Naive B cell (primary cell): ENCODE data around the gene METTL14. TPM values are rescaled to one million over a fixed set of nuclear protein-coding genes. Genes with fewer than 3 reads are reported as not detected.

Experiments
- ATAC-seq, 2 donors: fragments of 150-1000 bp; cut with Tn5 transposase; 2 replicates each; pipeline ENCODE4 v1.10.0; 2021; ENCODE audit warnings: low read depth in 2 of 2, mild to moderate bottlenecking in 2 of 2, moderate library complexity in 2 of 2
- DNase-seq: peaks from one replicate; pipeline ENCODE4 v3.0.0; 2022
- H3K27ac Mint-ChIP-seq, 6 donors: one replicate each; pipeline ENCODE4 v1.8.0; 2020 to 2022; ENCODE audit warnings: mild to moderate bottlenecking in 6 of 6, mixed read lengths in 6 of 6, moderate library complexity in 5 of 6, inconsistent platforms in 2 of 6
- H3K27me3 Mint-ChIP-seq, 3 donors: one replicate each; pipeline ENCODE4 v1.8.0; 2021 to 2022; ENCODE audit warnings: mixed read lengths in 3 of 3, mild to moderate bottlenecking in 1 of 3
- H3K36me3 Mint-ChIP-seq, 2 donors: one replicate each; pipeline ENCODE4 v1.8.0; 2020 to 2022; ENCODE audit warnings: mixed read lengths in 2 of 2, inconsistent platforms in 1 of 2, mild to moderate bottlenecking in 1 of 2
- H3K4me1 Mint-ChIP-seq, 3 donors: one replicate each; pipeline ENCODE4 v1.8.0; 2020 to 2022; ENCODE audit warnings: mixed read lengths in 3 of 3, inconsistent platforms in 1 of 3, mild to moderate bottlenecking in 1 of 3, moderate library complexity in 1 of 3
- H3K4me3 Mint-ChIP-seq, 8 donors: one replicate each; pipeline ENCODE4 v1.8.0; 2020 to 2022; ENCODE audit warnings: mild to moderate bottlenecking in 8 of 8, mixed read lengths in 8 of 8, moderate library complexity in 8 of 8, inconsistent platforms in 2 of 8
- H3K9me3 Mint-ChIP-seq, 7 donors: one replicate each; pipeline ENCODE4 v1.8.0; 2020 to 2022; ENCODE audit warnings: mixed read lengths in 7 of 7, mild to moderate bottlenecking in 5 of 7, inconsistent platforms in 2 of 7, moderate library complexity in 1 of 7
- polyA plus RNA-seq, 6 donors: library from polyadenylated mRNA; unstranded; fragments of 300-500 nt; fragmentation: Illumina TruSeq; gene quantifications; one replicate each; pipeline ENCODE4 v1.2.3, GENCODE V29; 2021; ENCODE audit warnings: low read depth in 6 of 6

The METTL14 gene
- polyA plus RNA-seq, 6 donors from 2014 or later: 17.4 to 47.1 (median 35.5) TPM

- peak overlapping the region in 2 of 6 donors; percentile 15 to 83 for H3K27ac Mint-ChIP-seq
- H3K36me3 Mint-ChIP-seq: no peaks in the 10 kb centered on the region
- peaks cover 0 to 4% (median 0%) of the 10 kb centered on the region in 3 donors for H3K4me1 Mint-ChIP-seq
- H3K27me3 Mint-ChIP-seq: no peaks in the 10 kb centered on the region
- ATAC-seq: no peak
- no peak overlapping the region for H3K4me3 Mint-ChIP-seq
- no peaks in the 10 kb centered on the region for H3K9me3 Mint-ChIP-seq
- no peak for DNase-seq
These were observed 33.4 kb downstream of the METTL14 start for GRCh38 chr4:118718511-118719170.

- Mint-ChIP-seq H3K4me3 (no peak overlapping the region), H3K9me3 (no peaks in the 10 kb centered on the region), H3K36me3 (peaks cover 5 to 13% of the 10 kb centered on the region in 2 donors), H3K27me3 (no peaks in the 10 kb centered on the region), H3K27ac (no peak overlapping the region), H3K4me1 (no peaks in the 10 kb centered on the region)
- DNase-seq: no peak
- ATAC-seq: no peak
These were observed 36.6 kb downstream of the METTL14 start for GRCh38 chr4:118721752-118722151.

GRCh38 chr4:118723369-118723768 lies 38.2 kb downstream of the METTL14 start:
- peaks cover 5 to 13% of the 10 kb centered on the region in 2 donors for H3K36me3 Mint-ChIP-seq
- H3K27me3 Mint-ChIP-seq: no peaks in the 10 kb centered on the region
- no peak overlapping the region for H3K27ac Mint-ChIP-seq
- H3K4me1 Mint-ChIP-seq: no peaks in the 10 kb centered on the region
- no peaks in the 10 kb centered on the region for H3K9me3 Mint-ChIP-seq
- DNase-seq (no peak), ATAC-seq (no peak)
- H3K4me3 Mint-ChIP-seq: no peak overlapping the region

- Mint-ChIP-seq H3K4me1 (no peaks in the 10 kb centered on the region), H3K36me3 (peaks cover 13 to 24% of the 10 kb centered on the region in 2 donors), H3K27ac (no peak overlapping the region), H3K27me3 (no peaks in the 10 kb centered on the region), H3K4me3 (no peak overlapping the region), H3K9me3 (no peaks in the 10 kb centered on the region)
- ATAC-seq: no peak
- DNase-seq: no peak
These were observed 42.2 kb downstream of the METTL14 start for GRCh38 chr4:118727360-118727759.

- Mint-ChIP-seq H3K9me3 (no peaks in the 10 kb centered on the region), H3K4me1 (no peaks in the 10 kb centered on the region), H3K27me3 (no peaks in the 10 kb centered on the region), H3K27ac (no peak overlapping the region), H3K36me3 (peaks cover 13 to 24% of the 10 kb centered on the region in 2 donors), H3K4me3 (no peak overlapping the region)
- no peak for ATAC-seq
- DNase-seq: no peak
These were observed 44.4 kb downstream of the METTL14 start for GRCh38 chr4:118729287-118730286.

GRCh38 chr4:118730683-118731082 lies 45.5 kb downstream of the METTL14 start:
- ATAC-seq: no peak
- Mint-ChIP-seq H3K27ac (no peak overlapping the region), H3K9me3 (no peaks in the 10 kb centered on the region), H3K36me3 (peaks cover 9 to 24% of the 10 kb centered on the region in 2 donors), H3K4me1 (no peaks in the 10 kb centered on the region), H3K4me3 (no peak overlapping the region), H3K27me3 (no peaks in the 10 kb centered on the region)
- no peak for DNase-seq

- Mint-ChIP-seq H3K4me1 (no peaks in the 10 kb centered on the region), H3K9me3 (no peaks in the 10 kb centered on the region), H3K27me3 (no peaks in the 10 kb centered on the region), H3K4me3 (no peak overlapping the region), H3K27ac (peak overlapping the region in 1 of 6 donors; percentile 66), H3K36me3 (peaks cover 0 to 19% of the 10 kb centered on the region in 2 donors)
- DNase-seq (no peak), ATAC-seq (no peak)
These were observed 47.6 kb downstream of the METTL14 start for GRCh38 chr4:118732591-118733330.

- Mint-ChIP-seq H3K27me3 (no peaks in the 10 kb centered on the region), H3K4me3 (no peak overlapping the region), H3K4me1 (no peaks in the 10 kb centered on the region), H3K36me3 (peaks cover 0 to 21% of the 10 kb centered on the region in 2 donors), H3K27ac (no peak overlapping the region), H3K9me3 (no peaks in the 10 kb centered on the region)
- ATAC-seq (no peak), DNase-seq (no peak)
These were observed 49.5 kb downstream of the METTL14 start for GRCh38 chr4:118734491-118735205.

GRCh38 chr4:118736900-118737299 lies 51.7 kb downstream of the METTL14 start:
- Mint-ChIP-seq H3K36me3 (peaks cover 0 to 13% of the 10 kb centered on the region in 2 donors), H3K27me3 (no peaks in the 10 kb centered on the region), H3K4me3 (no peak overlapping the region), H3K9me3 (no peaks in the 10 kb centered on the region), H3K4me1 (no peaks in the 10 kb centered on the region), H3K27ac (no peak overlapping the region)
- no peak for DNase-seq
- no peak for ATAC-seq

GRCh38 chr4:118738090-118738489 lies 52.9 kb downstream of the METTL14 start:
- Mint-ChIP-seq H3K36me3 (peaks cover 0 to 13% of the 10 kb centered on the region in 2 donors), H3K27me3 (no peaks in the 10 kb centered on the region), H3K9me3 (no peaks in the 10 kb centered on the region), H3K4me3 (no peak overlapping the region), H3K27ac (no peak overlapping the region), H3K4me1 (no peaks in the 10 kb centered on the region)
- DNase-seq (no peak), ATAC-seq (no peak)

- peaks cover 8 to 19% of the 10 kb centered on the region in 2 donors for H3K36me3 Mint-ChIP-seq
- H3K9me3 Mint-ChIP-seq: no peaks in the 10 kb centered on the region
- no peak overlapping the region for H3K27ac Mint-ChIP-seq
- DNase-seq (no peak), ATAC-seq (no peak)
- no peaks in the 10 kb centered on the region for H3K4me1 Mint-ChIP-seq
- no peak overlapping the region for H3K4me3 Mint-ChIP-seq
- no peaks in the 10 kb centered on the region for H3K27me3 Mint-ChIP-seq
These were observed 54.0 kb downstream of the METTL14 start for GRCh38 chr4:118739022-118739713.

GRCh38 chr4:118740869-118741268 lies 55.7 kb downstream of the METTL14 start:
- Mint-ChIP-seq H3K27me3 (no peaks in the 10 kb centered on the region), H3K9me3 (no peaks in the 10 kb centered on the region), H3K4me1 (no peaks in the 10 kb centered on the region), H3K27ac (no peak overlapping the region), H3K4me3 (no peak overlapping the region), H3K36me3 (peaks cover 8 to 19% of the 10 kb centered on the region in 2 donors)
- ATAC-seq (no peak), DNase-seq (peak; percentile 6)
